ENCODE data around the gene ABCA9.

GRCh38 chr17:69045646-69046045 lies 15.1 kb downstream of the ABCA9 start:
- no peak for TF ChIP-seq CTCF (CRISPR knock-in tag; IDR thresholded peaks at IDR 0.05)
- TF ChIP-seq SNAPC4 (CRISPR knock-in tag; IDR thresholded peaks at IDR 0.05), result no peak
- no peak for TF ChIP-seq ATF7 (IDR thresholded peaks at IDR 0.05)
- no peak for TF ChIP-seq ATF7 (CRISPR knock-in tag; IDR thresholded peaks at IDR 0.05)
- no peak for TF ChIP-seq MAX (IDR thresholded peaks at IDR 0.05)
- TF ChIP-seq ZNF30 (CRISPR knock-in tag; IDR thresholded peaks at IDR 0.05), result no peak
- TF ChIP-seq ZNF260 (CRISPR knock-in tag; IDR thresholded peaks at IDR 0.05; ENCODE audit: borderline replicate concordance, low read depth), result no peak
- no peak for TF ChIP-seq ELF1 (CRISPR knock-in tag; IDR thresholded peaks at IDR 0.05)
- TF ChIP-seq ZNF570 (CRISPR knock-in tag; IDR thresholded peaks at IDR 0.05; ENCODE audit: borderline replicate concordance), result no peak
